ELF-1 (cell line): ENCODE results near the gene ATOH8.
"Not testable (repeated sequence)": the region's sequence is repeated elsewhere in the genome, so short reads cannot be mapped to it uniquely, and the experiment has no call there.

Experiments
- DNase-seq: peaks from one replicate; pipeline ENCODE4 v3.0.0-alpha.2; 2016; ENCODE audit warnings: low read depth, low spot score

Gene ATOH8

DNA sequence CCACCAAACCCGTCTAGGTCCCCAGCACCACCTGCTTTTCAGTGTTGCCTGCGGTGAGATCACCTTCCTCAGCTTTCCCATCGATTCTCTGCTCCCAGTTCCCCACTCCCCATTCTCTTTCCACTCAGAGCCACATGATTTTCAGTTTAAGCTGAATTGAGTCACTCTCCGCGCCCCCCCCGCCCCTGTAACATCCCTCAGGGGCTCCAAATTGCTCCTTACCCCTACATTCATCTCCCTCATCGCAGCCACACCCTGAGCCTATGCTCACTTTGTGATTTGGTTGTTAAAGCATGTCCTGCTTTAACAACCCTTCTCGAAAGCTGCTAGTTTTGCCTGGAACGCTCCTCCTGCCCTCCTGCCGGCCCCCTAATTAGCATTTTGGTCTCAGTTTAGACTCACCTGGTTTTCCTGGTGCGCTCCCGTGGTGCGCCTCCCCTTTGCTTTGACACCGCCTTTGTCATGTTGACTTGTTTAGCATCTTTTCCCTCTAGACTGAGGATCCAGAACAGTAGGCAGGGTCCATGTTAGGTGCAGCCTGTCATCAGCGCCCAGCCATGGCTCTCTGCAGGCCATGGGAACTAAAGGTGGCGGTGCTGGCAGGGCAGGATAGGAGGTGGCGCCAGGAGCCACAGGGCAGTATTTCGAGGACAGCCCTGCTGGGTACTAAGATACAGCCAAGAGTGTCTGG, 74.2 kb downstream of the ATOH8 start:
- peak; percentile 58 for DNase-seq

GRCh38 chr2:85828725-85829124, 74.9 kb downstream of the ATOH8 start:
- DNase-seq, result no peak

- not testable (repeated sequence) for DNase-seq
Measured at GRCh38 chr2:85829394-85829793, 75.6 kb downstream of the ATOH8 start.

- DNase-seq, result no peak
Measured at GRCh38 chr2:85830645-85831044, 76.9 kb downstream of the ATOH8 start.

- no peak for DNase-seq
Measured at GRCh38 chr2:85831735-85832134, 77.9 kb downstream of the ATOH8 start.

DNA sequence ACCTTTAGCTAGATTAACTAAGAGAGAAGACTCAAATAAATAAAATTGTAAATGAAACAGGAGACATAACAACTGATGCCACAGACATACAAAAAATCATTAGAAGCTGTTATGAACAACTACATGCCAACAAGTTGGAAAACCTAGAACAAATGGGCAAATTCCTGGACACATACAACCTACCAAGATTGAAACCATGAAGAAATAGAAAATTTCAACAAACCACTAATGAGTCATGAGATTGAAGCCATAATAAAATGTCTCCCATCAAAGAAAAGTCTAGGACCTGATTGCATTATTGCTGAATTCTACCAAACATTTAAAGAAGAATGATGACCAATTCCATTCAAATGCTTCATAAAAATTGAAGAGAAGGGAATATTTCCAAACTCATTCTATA, 80.7 kb downstream of the ATOH8 start:
- DNase-seq, result no peak
